Fibroblast of mammary gland (primary cell): ENCODE results near the gene ACKR2.

Source experiments
- DNase-seq: peaks from one replicate; pipeline ENCODE4 v3.0.0-alpha.2; 2010; ENCODE audit warnings: low read depth
- H3K4me3 ChIP-seq: 2 replicates; pipeline ENCODE4 v1.5.1; 2011; ENCODE audit warnings: low read depth, mild to moderate bottlenecking, low read length, moderate library complexity; ENCODE audit not compliant: control insufficient read depth
- CTCF ChIP-seq: conservative IDR thresholded peaks from 2 replicates; pipeline ENCODE4 v1.5.1; 2011; ENCODE audit warnings: low read depth, low read length, inconsistent platforms; ENCODE audit not compliant: control insufficient read depth, insufficient read depth

ACKR2 gene

GRCh38 chr3:42815826-42816225 lies 6.6 kb downstream of the ACKR2 start:
- DNase-seq = no peak
- no peak overlapping the region for H3K4me3 ChIP-seq
- TF ChIP-seq CTCF = no peak

- no peak for DNase-seq
- TF ChIP-seq CTCF = no peak
- H3K4me3 ChIP-seq = no peak overlapping the region
Measured at GRCh38 chr3:42819351-42819965, 10.2 kb downstream of the ACKR2 start.

DNA sequence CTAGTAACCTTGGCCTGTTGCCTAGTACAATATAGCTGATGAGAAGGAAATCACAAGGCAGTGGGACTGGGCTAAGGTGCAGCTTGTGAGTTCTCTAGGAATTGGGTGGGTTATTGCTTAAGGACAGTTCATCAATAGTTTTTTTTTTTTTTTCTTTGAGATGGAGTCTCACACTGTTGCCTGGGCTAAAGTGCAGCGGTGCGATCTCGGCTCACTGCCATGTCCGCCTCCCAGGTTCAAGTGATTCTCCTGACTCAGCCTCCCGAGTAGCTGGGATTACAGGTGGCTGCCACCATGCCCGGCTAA lies 11.5 kb downstream of the ACKR2 start:
- DNase-seq = no peak

DNA sequence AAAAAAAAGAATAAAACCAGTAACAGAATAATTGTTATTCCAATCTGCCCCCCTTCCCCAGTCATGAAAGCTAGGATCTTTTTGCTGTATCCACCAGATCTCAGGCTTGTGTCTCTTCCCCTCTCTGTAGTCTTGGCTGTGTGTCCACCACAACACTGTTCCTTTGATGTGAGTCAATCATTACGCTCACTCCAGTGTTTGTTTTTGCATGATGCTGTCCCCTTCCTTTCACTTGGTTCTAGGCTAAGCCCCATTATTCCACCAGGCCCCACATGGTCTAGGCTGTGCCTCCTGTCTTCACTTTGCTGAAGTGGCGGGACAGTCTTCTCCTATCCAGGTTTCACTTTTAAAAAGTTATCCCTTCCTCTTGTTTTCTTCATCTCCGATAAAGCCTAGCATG lies 13.6 kb downstream of the ACKR2 start:
- no peak overlapping the region for H3K4me3 ChIP-seq
- TF ChIP-seq CTCF = no peak
- DNase-seq = no peak

More for the DNA sequence above, 11.5 kb downstream of the ACKR2 start:
- no peak for TF ChIP-seq CTCF
- no peak overlapping the region for H3K4me3 ChIP-seq

DNA sequence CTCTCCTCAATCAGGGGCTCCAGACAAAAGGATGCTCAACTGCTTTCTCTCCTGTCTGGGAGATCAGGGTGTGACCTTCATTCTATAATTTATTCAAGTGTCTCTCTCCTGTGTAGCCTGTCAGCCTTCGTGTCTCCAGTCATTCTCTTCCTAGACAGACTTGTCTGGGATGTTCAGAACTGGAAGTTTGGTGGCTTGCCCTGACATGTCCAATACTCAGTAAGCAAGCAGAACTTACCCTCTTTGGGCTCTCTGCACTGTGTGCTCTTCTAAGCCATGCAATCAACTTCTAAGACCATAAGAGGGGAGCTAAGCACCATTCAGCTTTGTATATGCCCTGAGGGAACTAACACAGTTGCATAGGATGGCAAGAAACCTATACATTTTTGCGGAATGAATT lies 14.1 kb downstream of the ACKR2 start:
- no peak for TF ChIP-seq CTCF
- no peak overlapping the region for H3K4me3 ChIP-seq
- no peak for DNase-seq

- no peak for DNase-seq
- no peak for TF ChIP-seq CTCF
- H3K4me3 ChIP-seq = no peak overlapping the region
Measured at GRCh38 chr3:42826141-42826540, 16.9 kb downstream of the ACKR2 start.

GRCh38 chr3:42827023-42827422 lies 17.8 kb downstream of the ACKR2 start:
- no peak for DNase-seq
- H3K4me3 ChIP-seq = no peak overlapping the region
- TF ChIP-seq CTCF = no peak
